Right lobe of liver (tissue), 4 donors: ENCODE results near the gene CEP192.

ENCODE experiments used
- POLR2A ChIP-seq: fragments of 450-650 bp; IDR thresholded peaks from one replicate; pipeline ENCODE4 v1.6.1; 2017; ENCODE audit warnings: antibody characterized with exemption, mild to moderate bottlenecking
- TF ChIP-seq, protein P1 (sequence below), 4 donors: fragments of 200-600 bp in 3 of 4; fragments of 450-650 bp in 1 of 4; IDR thresholded peaks; one replicate each; pipeline versions ENCODE4 v1.5.1 to v1.8.0; 2016 to 2022; ENCODE audit warnings: antibody characterized with exemption in 4 of 4, mild to moderate bottlenecking in 2 of 4
- donor health status: DM: no; HTN: no; CAD: no.
- donor health status: DM: no; HTN: no; CAD: no.
- donor health status: DM: no; HTN: yes; CAD: no.

GRCh38 chr18:13103366-13103765 is 112.2 kb downstream of the CEP192 start:
- TF ChIP-seq, protein P1, sequence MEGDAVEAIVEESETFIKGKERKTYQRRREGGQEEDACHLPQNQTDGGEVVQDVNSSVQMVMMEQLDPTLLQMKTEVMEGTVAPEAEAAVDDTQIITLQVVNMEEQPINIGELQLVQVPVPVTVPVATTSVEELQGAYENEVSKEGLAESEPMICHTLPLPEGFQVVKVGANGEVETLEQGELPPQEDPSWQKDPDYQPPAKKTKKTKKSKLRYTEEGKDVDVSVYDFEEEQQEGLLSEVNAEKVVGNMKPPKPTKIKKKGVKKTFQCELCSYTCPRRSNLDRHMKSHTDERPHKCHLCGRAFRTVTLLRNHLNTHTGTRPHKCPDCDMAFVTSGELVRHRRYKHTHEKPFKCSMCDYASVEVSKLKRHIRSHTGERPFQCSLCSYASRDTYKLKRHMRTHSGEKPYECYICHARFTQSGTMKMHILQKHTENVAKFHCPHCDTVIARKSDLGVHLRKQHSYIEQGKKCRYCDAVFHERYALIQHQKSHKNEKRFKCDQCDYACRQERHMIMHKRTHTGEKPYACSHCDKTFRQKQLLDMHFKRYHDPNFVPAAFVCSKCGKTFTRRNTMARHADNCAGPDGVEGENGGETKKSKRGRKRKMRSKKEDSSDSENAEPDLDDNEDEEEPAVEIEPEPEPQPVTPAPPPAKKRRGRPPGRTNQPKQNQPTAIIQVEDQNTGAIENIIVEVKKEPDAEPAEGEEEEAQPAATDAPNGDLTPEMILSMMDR (IDR thresholded peaks at IDR 0.05), result no peak
- no peak for TF ChIP-seq POLR2A
